Measurements from ENCODE around the gene SPAG9. TPM values are rescaled to one million over a fixed set of nuclear protein-coding genes. Genes with fewer than 3 reads are reported as not detected.

The SPAG9 gene
- total RNA-seq, 1 experiment from 2014 or later, result 54.3 TPM

- Histone ChIP-seq H3K27me3 (ENCODE audit: insufficient read depth, low read length) (no peaks in the 10 kb centered on the region), H3K9ac (ENCODE audit: extremely low read depth, insufficient read length, low read length) (no peak overlapping the region), H4K8ac (replicated peaks; ENCODE audit: insufficient read length, low read depth, low read length) (no peak overlapping the region), H2BK5ac (ENCODE audit: insufficient read length, low read length) (no peak overlapping the region), H2BK12ac (ENCODE audit: insufficient read length, low read depth, low read length) (no peak overlapping the region), H3K14ac (ENCODE audit: insufficient read depth, low read length) (no peak overlapping the region), H3K23me2 (ENCODE audit: insufficient read length, low read depth, low read length, poor library complexity, severe bottlenecking) (no peaks in the 10 kb centered on the region), H2BK20ac (ENCODE audit: low read depth, low read length, poor library complexity, severe bottlenecking) (no peak overlapping the region), H4K20me1 (ENCODE audit: control insufficient read depth, insufficient read depth, insufficient read length) (no peaks in the 10 kb centered on the region), H3K4ac (ENCODE audit: low read depth, low read length) (no peak overlapping the region), H3T11ph (ENCODE audit: low read length) (no peak overlapping the region), H3K4me2 (ENCODE audit: insufficient read depth, insufficient read length, low read length) (peak overlapping the region; percentile 1), H2BK120ac (ENCODE audit: low read depth, low read length, poor library complexity, severe bottlenecking) (no peak overlapping the region), H3K9me3 (ENCODE audit: control insufficient read depth, low read depth, low read length) (no peaks in the 10 kb centered on the region), H4K5ac (ENCODE audit: insufficient read length, low read depth, low read length) (no peak overlapping the region), H2AK5ac (ENCODE audit: insufficient read length, low read length) (no peak overlapping the region), H3K27ac (ENCODE audit: insufficient read length, low read depth, low read length) (no peak overlapping the region), H3K23ac (ENCODE audit: insufficient read length, low read depth, low read length) (no peak overlapping the region), H3K79me2 (ENCODE audit: insufficient read depth, low read length) (no peaks in the 10 kb centered on the region), H4K91ac (ENCODE audit: insufficient read length, low read depth, low read length) (no peak overlapping the region), H3K4me1 (ENCODE audit: insufficient read depth, low read length) (peaks cover 3% of the 10 kb centered on the region; the same call in 1 of the 2 replicates), H3K79me1 (ENCODE audit: insufficient read depth, low read depth, low read length, poor library complexity, severe bottlenecking) (no peaks in the 10 kb centered on the region), H3K56ac (ENCODE audit: insufficient read length, low read depth, low read length) (no peak overlapping the region), H2AFZ (ENCODE audit: low read length) (no peak overlapping the region), H2BK15ac (ENCODE audit: low read depth, low read length) (no peak overlapping the region), H3K18ac (ENCODE audit: insufficient read length, low read depth, low read length) (no peak overlapping the region)
- peak; percentile 89 for TF ChIP-seq CTCF (conservative IDR thresholded peaks at IDR 0.05)
- H3K36me3 Mint-ChIP-seq (ENCODE audit: insufficient read depth in 1 of 3, low read depth in 3 of 3), result no peaks in the 10 kb centered on the region
- WGBS (ENCODE audit: extremely low coverage, insufficient read length, low lambda C conversion rate), result no CpG with 5 or more reads among the region's 26 CpGs
- peak; percentile 92 for DNase-seq
- peak overlapping the region in 1 of 2 experiments; percentile 6; a peak in 1 of 5 replicates for H3K4me3 Mint-ChIP-seq
- peak overlapping the region in 2 of 3 experiments; percentile 40 to 86; a peak in 3 of 7 replicates for H3K27ac Mint-ChIP-seq
- H3K27me3 Mint-ChIP-seq (ENCODE audit: low read depth), result peaks cover 4% of the 10 kb centered on the region; the same call in 1 of the 2 replicates
- no peaks in the 10 kb centered on the region for H3K9me3 Mint-ChIP-seq
- H3K4me1 Mint-ChIP-seq, result peaks cover 49 to 56% of the 10 kb centered on the region in 2 experiments
Measured at GRCh38 chr17:50949989-50950877, 170.4 kb downstream of the SPAG9 start.

Measured in H9 (cell line).